Measurements from ENCODE around the gene CPEB3. TPM values are rescaled to one million over a fixed set of nuclear protein-coding genes. Genes with fewer than 3 reads are reported as not detected.
A peak's percentile ranks its signal among the peaks of the same experiment; 100 is the strongest.

CPEB3 gene
- total RNA-seq, 2 experiments from 2014 or later: 0.66 to 3.2 TPM

GRCh38 chr10:92081641-92082040, 209.2 kb downstream of the CPEB3 start:
- H3K4me2 ChIP-seq (ENCODE audit: low read length): no peak overlapping the region
- no TSS peak for BruUV-seq (replicated peaks)
- H3K9me3 ChIP-seq (ENCODE audit: low read length): no peaks in the 10 kb centered on the region
- H3K36me3 ChIP-seq (ENCODE audit: insufficient read depth, low read length): no peaks in the 10 kb centered on the region
- no peak overlapping the region for H2AFZ ChIP-seq (ENCODE audit: low read length)
- no peaks in the 10 kb centered on the region for H3K4me1 ChIP-seq (ENCODE audit: insufficient read depth, low read length, poor library complexity, severe bottlenecking)
- no peak for TF ChIP-seq CTCF (conservative IDR thresholded peaks at IDR 0.05; ENCODE audit: low read length)
- TF ChIP-seq EZH2phosphoT487 (IDR thresholded peaks at IDR 0.05; ENCODE audit: borderline replicate concordance, low read depth, low read length): no peak
- no peaks in the 10 kb centered on the region for H3K9me2 ChIP-seq (ENCODE audit: insufficient read depth, low read length)
- no peak overlapping the region for H3K27ac ChIP-seq (ENCODE audit: low read depth, low read length, poor library complexity, severe bottlenecking)
- no peaks in the 10 kb centered on the region for H4K20me1 ChIP-seq (ENCODE audit: insufficient read depth, low read length)
- no peaks in the 10 kb centered on the region for H3K79me2 ChIP-seq (ENCODE audit: insufficient read depth, low read depth, low read length)
- POLR2A ChIA-PET: interaction anchor here (0.6 kb wide), 1 partner anchor 142 kb away, joined by 5 read pairs; no protein-coding TSS in a partner anchor
- no peak for DNase-seq (ENCODE audit: low spot score)
- CTCF ChIA-PET (ENCODE audit: unreplicated experiment): no interaction called here
- no peak overlapping the region for H3K4me3 ChIP-seq (ENCODE audit: low read depth, low read length, poor library complexity, severe bottlenecking)
- intact Hi-C loops (cut with micrococcal nuclease; ENCODE audit: unreplicated experiment): no loop called here

GRCh38 chr10:92080244-92080643, 210.6 kb downstream of the CPEB3 start:
- no TSS peak for BruUV-seq (replicated peaks)
- ChIA-PET POLR2A (no interaction called here), CTCF (ENCODE audit: unreplicated experiment) (no interaction called here)
- no peak overlapping the region for H3K4me2 ChIP-seq (ENCODE audit: low read length)
- H3K9me3 ChIP-seq (ENCODE audit: low read length): no peaks in the 10 kb centered on the region
- no peak overlapping the region for H3K4me3 ChIP-seq (ENCODE audit: low read depth, low read length, poor library complexity, severe bottlenecking)
- peak; percentile 7 for DNase-seq (ENCODE audit: low spot score)
- H3K79me2 ChIP-seq (ENCODE audit: insufficient read depth, low read depth, low read length): no peaks in the 10 kb centered on the region
- H4K20me1 ChIP-seq (ENCODE audit: insufficient read depth, low read length): no peaks in the 10 kb centered on the region
- no peaks in the 10 kb centered on the region for H3K9me2 ChIP-seq (ENCODE audit: insufficient read depth, low read length)
- no peak overlapping the region for H3K27ac ChIP-seq (ENCODE audit: low read depth, low read length, poor library complexity, severe bottlenecking)
- TF ChIP-seq EZH2phosphoT487 (IDR thresholded peaks at IDR 0.05; ENCODE audit: borderline replicate concordance, low read depth, low read length) (no peak), CTCF (conservative IDR thresholded peaks at IDR 0.05; ENCODE audit: low read length) (0 out of 2 replicates have a peak, but pooled peaks have one; percentile 31)
- intact Hi-C loops (cut with micrococcal nuclease; ENCODE audit: unreplicated experiment): no loop called here
- no peak overlapping the region for H2AFZ ChIP-seq (ENCODE audit: low read length)
- H3K36me3 ChIP-seq (ENCODE audit: insufficient read depth, low read length): no peaks in the 10 kb centered on the region
- H3K4me1 ChIP-seq (ENCODE audit: insufficient read depth, low read length, poor library complexity, severe bottlenecking): no peaks in the 10 kb centered on the region

GRCh38 chr10:92079003-92079402, 211.9 kb downstream of the CPEB3 start:
- Histone ChIP-seq H3K4me1 (ENCODE audit: insufficient read depth, low read length, poor library complexity, severe bottlenecking) (no peaks in the 10 kb centered on the region), H3K27ac (ENCODE audit: low read depth, low read length, poor library complexity, severe bottlenecking) (no peak overlapping the region), H4K20me1 (ENCODE audit: insufficient read depth, low read length) (no peaks in the 10 kb centered on the region), H3K4me3 (ENCODE audit: low read depth, low read length, poor library complexity, severe bottlenecking) (no peak overlapping the region), H2AFZ (ENCODE audit: low read length) (no peak overlapping the region), H3K4me2 (ENCODE audit: low read length) (no peak overlapping the region), H3K9me2 (ENCODE audit: insufficient read depth, low read length) (no peaks in the 10 kb centered on the region), H3K36me3 (ENCODE audit: insufficient read depth, low read length) (no peaks in the 10 kb centered on the region), H3K79me2 (ENCODE audit: insufficient read depth, low read depth, low read length) (no peaks in the 10 kb centered on the region), H3K9me3 (ENCODE audit: low read length) (no peaks in the 10 kb centered on the region)
- BruUV-seq (replicated peaks): no TSS peak
- intact Hi-C loops (cut with micrococcal nuclease; ENCODE audit: unreplicated experiment): no loop called here
- no peak for DNase-seq (ENCODE audit: low spot score)
- CTCF ChIA-PET (ENCODE audit: unreplicated experiment): interaction anchor here (0.5 kb wide), 1 partner anchor 72 kb away, joined by 3 read pairs; no protein-coding TSS in a partner anchor
- POLR2A ChIA-PET: interaction anchor here (0.7 kb wide), 1 partner anchor 33 kb away, joined by 3 read pairs; no protein-coding TSS in a partner anchor
- TF ChIP-seq CTCF (conservative IDR thresholded peaks at IDR 0.05; ENCODE audit: low read length) (no peak), EZH2phosphoT487 (IDR thresholded peaks at IDR 0.05; ENCODE audit: borderline replicate concordance, low read depth, low read length) (no peak)
